Inferior parietal cortex (tissue), 1 donor: Measurements from ENCODE around the gene MAL.

Experiments used
- DNase-seq: peaks from one replicate; pipeline ENCODE4 v3.0.0-alpha.2; 2016; ENCODE audit errors: extremely low spot score

Gene MAL

GRCh38 chr2:94996305-94997100 is 29.0 kb upstream of the MAL start:
- DNase-seq: no peak

GRCh38 chr2:94997981-94998930 is 27.3 kb upstream of the MAL start:
- DNase-seq: no peak

- DNase-seq: no peak
Observed at GRCh38 chr2:94999431-94999883, 26.1 kb upstream of the MAL start.

- no peak for DNase-seq
Observed at GRCh38 chr2:95001051-95001562, 24.4 kb upstream of the MAL start.

- DNase-seq: no peak
Observed at GRCh38 chr2:95001701-95002100, 23.8 kb upstream of the MAL start.

- DNase-seq: no peak
Observed at GRCh38 chr2:95002498-95002897, 23.0 kb upstream of the MAL start.

- no peak for DNase-seq
Observed at GRCh38 chr2:95004287-95004686, 21.2 kb upstream of the MAL start.

- DNase-seq: no peak
Observed at GRCh38 chr2:95004711-95005110, 20.8 kb upstream of the MAL start.

- no peak for DNase-seq
Observed at GRCh38 chr2:95005726-95006125, 19.8 kb upstream of the MAL start.

- no peak for DNase-seq
Observed at GRCh38 chr2:95006588-95006987, 18.9 kb upstream of the MAL start.

GRCh38 chr2:95007031-95007609 is 18.4 kb upstream of the MAL start:
- DNase-seq: no peak

- no peak for DNase-seq
Observed at GRCh38 chr2:95007822-95008221, 17.7 kb upstream of the MAL start.

- DNase-seq: no peak
Observed at GRCh38 chr2:95008306-95008705, 17.2 kb upstream of the MAL start.

- no peak for DNase-seq
Observed at GRCh38 chr2:95008996-95009395, 16.5 kb upstream of the MAL start.

- DNase-seq: no peak
Observed at GRCh38 chr2:95009412-95009811, 16.1 kb upstream of the MAL start.

GRCh38 chr2:95010126-95010525 is 15.4 kb upstream of the MAL start:
- DNase-seq: no peak

GRCh38 chr2:95010718-95011117 is 14.8 kb upstream of the MAL start:
- DNase-seq: no peak

GRCh38 chr2:95012881-95013550 is 12.5 kb upstream of the MAL start:
- DNase-seq: no peak

GRCh38 chr2:95013726-95014125 is 11.8 kb upstream of the MAL start:
- no peak for DNase-seq

- DNase-seq: no peak
Observed at GRCh38 chr2:95014126-95014708, 11.3 kb upstream of the MAL start.

- DNase-seq: no peak
Observed at GRCh38 chr2:95015261-95015912, 10.1 kb upstream of the MAL start.
